Measurements from ENCODE around the gene BTBD9. TPM values are rescaled to one million over a fixed set of nuclear protein-coding genes. Genes with fewer than 3 reads are reported as not detected.

Gene BTBD9
- total and polyA plus RNA-seq, 2 donors (not counting 1 experiment from before 2014, with no cell fraction given), result 4.1 to 48.9 TPM

GRCh38 chr6:38445336-38445735, 194.4 kb downstream of the BTBD9 start:
- H4K20me1 ChIP-seq (ENCODE audit: control insufficient read depth, insufficient read depth, low read length, poor library complexity, severe bottlenecking), result no peaks in the 10 kb centered on the region
- H3K4me2 ChIP-seq (replicated peaks; ENCODE audit: low read depth, low read length, poor library complexity, severe bottlenecking), result no peak overlapping the region
- ChIA-PET CTCF (no interaction called here), POLR2A (no interaction called here)
- H3K27me3 Mint-ChIP-seq, result no peaks in the 10 kb centered on the region
- no peaks in the 10 kb centered on the region for H3K36me3 ChIP-seq (replicated peaks in 1 of 2; ENCODE audit: control extremely low read depth in 1 of 2, control insufficient read depth in 1 of 2, extremely low read depth in 1 of 2, insufficient read depth in 2 of 2, low read length in 1 of 2)
- H3K4me3 ChIP-seq (ENCODE audit: control extremely low read depth in 1 of 5, extremely low read depth in 1 of 5, insufficient read depth in 1 of 5, low read depth in 2 of 5, low read length in 4 of 5), result no peak overlapping the region
- no peak for ATAC-seq (ENCODE audit: low read depth)
- intact Hi-C loops (cut with micrococcal nuclease), result no loop called here
- no peak overlapping the region for H2AFZ ChIP-seq (ENCODE audit: insufficient read depth, low read depth, low read length, poor library complexity, severe bottlenecking)
- no peak overlapping the region for H3K9ac ChIP-seq (ENCODE audit: low read length)
- TF ChIP-seq CTCF (IDR thresholded peaks at IDR 0.05), result no peak
- no peak for TF ChIP-seq EZH2 (IDR thresholded peaks at IDR 0.05; ENCODE audit: borderline replicate concordance, insufficient read depth, low read depth, low read length, poor library complexity, severe bottlenecking)
- H3K9me3 ChIP-seq (ENCODE audit: control extremely low read depth in 1 of 3, control insufficient read depth in 2 of 3, insufficient read depth in 1 of 3, low read length in 2 of 3), result no peaks in the 10 kb centered on the region
- H3K4me1 ChIP-seq (ENCODE audit: control insufficient read depth in 2 of 2, insufficient read depth in 2 of 2, low read length in 2 of 2), result peaks cover 7 to 10% of the 10 kb centered on the region in 2 donors
- no peaks in the 10 kb centered on the region for H3K27me3 ChIP-seq (replicated peaks in 1 of 4; ENCODE audit: control extremely low read depth in 1 of 4, control insufficient read depth in 3 of 4, insufficient read depth in 4 of 4, low read length in 3 of 4)
- DNase-seq, result no peak
- no peak overlapping the region for H3K27ac ChIP-seq (ENCODE audit: low read length in 2 of 2)
- H3K4me3 Mint-ChIP-seq, result no peak overlapping the region
- no peak overlapping the region for H3K27ac Mint-ChIP-seq
- H3K9me3 Mint-ChIP-seq (ENCODE audit: insufficient read depth), result no peaks in the 10 kb centered on the region
- H3K79me2 ChIP-seq (ENCODE audit: control insufficient read depth, insufficient read depth, low read length), result no peaks in the 10 kb centered on the region
- H3K4me1 Mint-ChIP-seq, result peaks cover 9% of the 10 kb centered on the region

- H3K36me3 ChIP-seq (replicated peaks in 1 of 2; ENCODE audit: control extremely low read depth in 1 of 2, control insufficient read depth in 1 of 2, extremely low read depth in 1 of 2, insufficient read depth in 2 of 2, low read length in 1 of 2), result no peaks in the 10 kb centered on the region
- H3K9me3 Mint-ChIP-seq (ENCODE audit: insufficient read depth), result no peaks in the 10 kb centered on the region
- no peaks in the 10 kb centered on the region for H4K20me1 ChIP-seq (ENCODE audit: control insufficient read depth, insufficient read depth, low read length, poor library complexity, severe bottlenecking)
- TF ChIP-seq CTCF (IDR thresholded peaks at IDR 0.05) (no peak), EZH2 (IDR thresholded peaks at IDR 0.05; ENCODE audit: borderline replicate concordance, insufficient read depth, low read depth, low read length, poor library complexity, severe bottlenecking) (no peak)
- no peak overlapping the region for H3K27ac ChIP-seq (ENCODE audit: low read length in 2 of 2)
- no peak overlapping the region for H3K4me3 ChIP-seq (ENCODE audit: control extremely low read depth in 1 of 5, extremely low read depth in 1 of 5, insufficient read depth in 1 of 5, low read depth in 2 of 5, low read length in 4 of 5)
- peaks cover 9% of the 10 kb centered on the region for H3K4me1 Mint-ChIP-seq
- no peak overlapping the region for H3K4me3 Mint-ChIP-seq
- no peaks in the 10 kb centered on the region for H3K27me3 Mint-ChIP-seq
- intact Hi-C loops (cut with micrococcal nuclease), result no loop called here
- ATAC-seq (ENCODE audit: low read depth), result no peak
- ChIA-PET CTCF (interaction anchor here (0.9 kb wide), 1 partner anchor 14 kb away, joined by 3 read pairs; no protein-coding TSS in a partner anchor), POLR2A (no interaction called here)
- H3K79me2 ChIP-seq (ENCODE audit: control insufficient read depth, insufficient read depth, low read length), result no peaks in the 10 kb centered on the region
- H3K27ac Mint-ChIP-seq, result no peak overlapping the region
- H3K4me1 ChIP-seq (ENCODE audit: control insufficient read depth in 2 of 2, insufficient read depth in 2 of 2, low read length in 2 of 2), result peaks cover 7 to 10% of the 10 kb centered on the region in 2 donors
- H3K9ac ChIP-seq (ENCODE audit: low read length), result no peak overlapping the region
- WGBS (ENCODE audit: insufficient coverage), result 21% methylated on average over 6 of the region's 6 CpGs
- H3K9me3 ChIP-seq (ENCODE audit: control extremely low read depth in 1 of 3, control insufficient read depth in 2 of 3, insufficient read depth in 1 of 3, low read length in 2 of 3), result no peaks in the 10 kb centered on the region
- no peak overlapping the region for H3K4me2 ChIP-seq (replicated peaks; ENCODE audit: low read depth, low read length, poor library complexity, severe bottlenecking)
- no peaks in the 10 kb centered on the region for H3K27me3 ChIP-seq (replicated peaks in 1 of 4; ENCODE audit: control extremely low read depth in 1 of 4, control insufficient read depth in 3 of 4, insufficient read depth in 4 of 4, low read length in 3 of 4)
- peak; percentile 14 for DNase-seq
- no peak overlapping the region for H2AFZ ChIP-seq (ENCODE audit: insufficient read depth, low read depth, low read length, poor library complexity, severe bottlenecking)
Observed at GRCh38 chr6:38443352-38444144, 196.2 kb downstream of the BTBD9 start.

All from B cell (primary cell).